HCT116 (cell line): Measurements from ENCODE around the gene OR51D1. TPM values are rescaled to one million over a fixed set of nuclear protein-coding genes. Genes with fewer than 3 reads are reported as not detected.

Experiments
- ATAC-seq: fragments of 200-7000 bp; cut with Tn5 transposase; 2 replicates; pipeline ENCODE4 v1.9.1; 2020; ENCODE audit warnings: mild to moderate bottlenecking, moderate library complexity
- BruUV-seq: library from RNA; stranded (reverse); fragments of 400-500 nt; replicated peaks from 2 replicates; lab custom pipeline; 2021; lab: Mats Ljungman, UMichigan
- CTCF ChIA-PET: fragments of 300-600 bp; sonication (Branson Sonifier 250); formaldehyde crosslinking; loops from one replicate; lab custom pipeline; 2021; ENCODE audit warnings: antibody characterized with exemption; lab: Charles Lee
- POLR2A ChIA-PET: fragments of 300-600, 350-600 bp; sonication (Branson Sonifier 250); formaldehyde crosslinking; loops from one replicate; lab custom pipeline; 2021; ENCODE audit warnings: antibody characterized with exemption; lab: Charles Lee
- RAD21 ChIA-PET, 2 experiments: fragments of 300-600 bp; sonication (Branson Sonifier 250); formaldehyde crosslinking; loops; one replicate each; lab custom pipeline; 2023; ENCODE audit warnings: low total read pairs in 2 of 2; ENCODE audit not compliant: uncharacterized antibody in 2 of 2, unreplicated experiment in 2 of 2, low non-redundant PET in 1 of 2; lab: Charles Lee
- DNase-seq: peaks from one replicate; pipeline ENCODE4 v3.0.0-alpha.2; 2010; ENCODE audit warnings: low read depth, low spot score
- H2AFZ ChIP-seq: fragments of 200-600 bp; shearing (Covaris generic), sonication (generic); 2 replicates; pipeline ENCODE4 v1.6.1; 2017; ENCODE audit warnings: low read depth, mixed run types, mixed read lengths, antibody characterized with exemption, low read length; ENCODE audit not compliant: poor library complexity, severe bottlenecking
- H3K27ac ChIP-seq: 2 replicates; pipeline ENCODE4 v1.5.1; 2012; ENCODE audit warnings: low read depth, low read length
- H3K27me3 ChIP-seq: fragments of 200-600 bp; sonication (generic); 2 replicates; pipeline ENCODE4 v1.6.1; 2016; ENCODE audit warnings: mixed run types, low read length, mixed read lengths; ENCODE audit not compliant: insufficient read depth
- H3K36me3 ChIP-seq, 2 experiments: fragments of 200-500 bp in 1 of 2; fragments of 200-600 bp in 1 of 2; sonication (Bioruptor generic) in 1 of 2; sonication (generic) in 1 of 2; 2 replicates each; pipeline versions ENCODE4 v1.5.1 to v1.6.1; 2014 to 2016; ENCODE audit warnings: low read length in 2 of 2, inconsistent platforms in 1 of 2, mixed read lengths in 1 of 2, mixed run types in 1 of 2; ENCODE audit not compliant: insufficient read depth in 2 of 2, control insufficient read depth in 1 of 2
- H3K4me1 ChIP-seq, 2 experiments: fragments of 200-600 bp in 1 of 2; sonication (generic) in 1 of 2; 2 replicates each; pipeline versions ENCODE4 v1.5.1 to v1.6.1; 2012 to 2017; ENCODE audit warnings: low read length in 2 of 2, inconsistent platforms in 1 of 2, mild to moderate bottlenecking in 1 of 2, mixed read lengths in 1 of 2, mixed run types in 1 of 2, moderate library complexity in 1 of 2; ENCODE audit not compliant: insufficient read depth in 2 of 2, control insufficient read depth in 1 of 2
- H3K4me2 ChIP-seq: fragments of 200-600 bp; sonication (generic); 2 replicates; pipeline ENCODE4 v1.6.1; 2017; ENCODE audit warnings: mixed run types, low read length, mixed read lengths
- H3K4me3 ChIP-seq, 2 experiments: fragments of 200-600 bp in 1 of 2; sonication (generic) in 1 of 2; replicated peaks in 1 of 2; 2 replicates each; pipeline ENCODE4 v1.5.1; 2011 to 2016; ENCODE audit warnings: low read length in 2 of 2, control low read depth in 1 of 2, low read depth in 1 of 2, mild to moderate bottlenecking in 1 of 2, mixed read lengths in 1 of 2, mixed run types in 1 of 2
- H3K79me2 ChIP-seq: fragments of 200-600 bp; sonication (generic); 2 replicates; pipeline ENCODE4 v1.6.1; 2017; ENCODE audit warnings: mild to moderate bottlenecking, mixed run types, low read length, moderate library complexity, mixed read lengths; ENCODE audit not compliant: insufficient read depth
- H3K9ac ChIP-seq: fragments of 200-600 bp; sonication (generic); 2 replicates; pipeline ENCODE4 v1.6.1; 2016; ENCODE audit warnings: low read length, mixed read lengths
- H3K9me2 ChIP-seq: fragments of 200-600 bp; sonication (generic), shearing (Covaris generic); 2 replicates; pipeline ENCODE4 v1.6.1; 2017; ENCODE audit warnings: mixed run types, mild to moderate bottlenecking, moderate library complexity; ENCODE audit not compliant: insufficient read depth
- H3K9me3 ChIP-seq, 2 experiments: fragments of 200-500 bp in 1 of 2; fragments of 200-600 bp in 1 of 2; sonication (Bioruptor generic) in 1 of 2; sonication (generic) in 1 of 2; 2 replicates each; pipeline ENCODE4 v1.6.1; 2014 to 2017; ENCODE audit warnings: low read length in 2 of 2, mixed read lengths in 2 of 2, inconsistent platforms in 1 of 2, low read depth in 1 of 2, mild to moderate bottlenecking in 1 of 2, mixed run types in 1 of 2, moderate library complexity in 1 of 2; ENCODE audit not compliant: control insufficient read depth in 1 of 2, insufficient read depth in 1 of 2
- H4K20me1 ChIP-seq: fragments of 200-600 bp; sonication (generic), shearing (Covaris generic); 2 replicates; pipeline ENCODE4 v1.6.1; 2017; ENCODE audit warnings: mixed run types, mild to moderate bottlenecking, moderate library complexity; ENCODE audit not compliant: insufficient read depth
- CBX3 ChIP-seq: IDR thresholded peaks from 2 replicates; pipeline ENCODE4 v1.6.1; 2012; ENCODE audit warnings: low read depth
- EGR1 ChIP-seq: IDR thresholded peaks from 2 replicates; pipeline ENCODE4 v1.6.1; 2012; ENCODE audit warnings: low read depth
- EZH2 ChIP-seq: fragments of 200-600 bp; sonication (generic); IDR thresholded peaks from 2 replicates; pipeline ENCODE4 v1.6.1; 2017; ENCODE audit warnings: antibody characterized with exemption, mixed run types
- FOSL1 ChIP-seq: IDR thresholded peaks from 2 replicates; pipeline ENCODE4 v1.6.1; 2012; ENCODE audit warnings: low read depth
- SIN3A ChIP-seq: IDR thresholded peaks from 2 replicates; pipeline ENCODE4 v1.6.1; 2012; ENCODE audit warnings: low read depth
- TCF7L2 ChIP-seq: IDR thresholded peaks from 2 replicates; pipeline ENCODE4 v1.7.0; 2011; ENCODE audit warnings: borderline replicate concordance, inconsistent platforms; ENCODE audit not compliant: insufficient read depth, insufficient read length; ENCODE audit errors: extremely low read depth
- ZBTB33 ChIP-seq: IDR thresholded peaks from 2 replicates; pipeline ENCODE4 v1.6.1; 2011; ENCODE audit warnings: mild to moderate bottlenecking, low read length, moderate library complexity; ENCODE audit not compliant: insufficient replicate concordance; ENCODE audit errors: extremely low read depth
- ZFX ChIP-seq: fragments of 450-650 bp; IDR thresholded peaks from 2 replicates; pipeline ENCODE4 v1.6.1; 2017
- ZNF274 ChIP-seq: fragments of 200-500 bp; sonication (Bioruptor generic); IDR thresholded peaks from 2 replicates; pipeline ENCODE4 v1.6.1; 2014; ENCODE audit warnings: mild to moderate bottlenecking, low read depth, low read length, inconsistent platforms
- intact Hi-C: fragments of 100-400 bp; cut with micrococcal nuclease; formaldehyde crosslinking; loops from 2 replicates; pipeline ENCODE4 v1.10.0; 2022
- total RNA-seq: library from RNA; stranded (reverse); gene quantifications from one replicate; pipeline ENCODE4 v1.2.1, GENCODE V29; 2021; ENCODE audit not compliant: unreplicated experiment

OR51D1 gene
- total RNA-seq, 1 experiment from 2014 or later, result not detected

GRCh38 chr11:4672470-4672869 lies 35.2 kb downstream of the OR51D1 start (continued):
- no peak for TF ChIP-seq ZBTB33
- no peak for TF ChIP-seq EZH2

GRCh38 chr11:4673781-4674180 lies 36.5 kb downstream of the OR51D1 start:
- TF ChIP-seq ZFX (no peak), EGR1 (no peak), CBX3 (no peak), FOSL1 (no peak), TCF7L2 (no peak), ZBTB33 (no peak), SIN3A (no peak), ZNF274 (no peak)
- Histone ChIP-seq H3K27ac (no peak overlapping the region), H3K9ac (no peak overlapping the region), H3K4me1 (no peaks in the 10 kb centered on the region), H3K36me3 (no peaks in the 10 kb centered on the region), H2AFZ (no peak overlapping the region), H3K79me2 (no peaks in the 10 kb centered on the region), H3K4me2 (no peak overlapping the region), H3K9me3 (no peaks in the 10 kb centered on the region), H3K9me2 (no peaks in the 10 kb centered on the region), H3K4me3 (no peak overlapping the region), H3K27me3 (peaks cover 39% of the 10 kb centered on the region), H4K20me1 (no peaks in the 10 kb centered on the region)
- no TSS peak for BruUV-seq
- ChIA-PET POLR2A (no interaction called here), CTCF (no interaction called here), RAD21 (no interaction called here)
- ATAC-seq (no peak), DNase-seq (no peak)
- intact Hi-C loops, result no loop called here
